A673 (cell line): ENCODE data around the gene ENTR1. TPM values are rescaled to one million over a fixed set of nuclear protein-coding genes. Genes with fewer than 3 reads are reported as not detected.

Experiments used
- BruUV-seq: library from RNA; stranded (reverse); fragments of 400-500 nt; replicated peaks from 2 replicates; lab custom pipeline; 2021; lab: Mats Ljungman, UMichigan
- CTCF ChIA-PET: fragments of 300-600 bp; sonication (Branson Sonifier 250); formaldehyde crosslinking; loops from one replicate; lab custom pipeline; 2022; ENCODE audit warnings: antibody characterized with exemption; lab: Charles Lee
- POLR2A ChIA-PET: fragments of 300-600 bp; sonication (Branson Sonifier 250); formaldehyde crosslinking; loops from one replicate; lab custom pipeline; 2022; ENCODE audit warnings: antibody characterized with exemption; ENCODE audit not compliant: low non-redundant PET; lab: Charles Lee
- DNase-seq: peaks from one replicate; pipeline ENCODE4 v3.0.0-alpha.2; 2015; ENCODE audit warnings: low spot score
- H3K27ac ChIP-seq: fragments of 200-600 bp; sonication (generic); 2 replicates; pipeline ENCODE4 v1.5.1; 2016; ENCODE audit warnings: mixed run types, low read depth, mild to moderate bottlenecking, mixed read lengths, antibody characterized with exemption, low read length; ENCODE audit not compliant: poor library complexity, severe bottlenecking
- H3K27me3 ChIP-seq: fragments of 200-600 bp; sonication (generic); replicated peaks from 2 replicates; pipeline ENCODE4 v1.6.1; 2017; ENCODE audit warnings: mixed run types, low read depth, mild to moderate bottlenecking, mixed read lengths, antibody characterized with exemption, low read length; ENCODE audit not compliant: insufficient read depth, poor library complexity
- H3K36me3 ChIP-seq: fragments of 200-600 bp; sonication (generic); 2 replicates; pipeline ENCODE4 v1.6.1; 2016; ENCODE audit warnings: mixed run types, mild to moderate bottlenecking, mixed read lengths, antibody characterized with exemption, low read length; ENCODE audit not compliant: insufficient read depth, poor library complexity, severe bottlenecking
- H3K4me1 ChIP-seq: fragments of 200-600 bp; sonication (generic); 2 replicates; pipeline ENCODE4 v1.6.1; 2017; ENCODE audit warnings: mixed run types, mild to moderate bottlenecking, mixed read lengths, antibody characterized with exemption, low read length; ENCODE audit not compliant: insufficient read depth, poor library complexity, severe bottlenecking
- H3K4me3 ChIP-seq: fragments of 200-600 bp; sonication (generic); 2 replicates; pipeline ENCODE4 v1.5.1; 2016; ENCODE audit warnings: low read depth, mixed run types, mild to moderate bottlenecking, mixed read lengths, low read length; ENCODE audit not compliant: poor library complexity, severe bottlenecking
- H3K9me3 ChIP-seq: fragments of 200-600 bp; sonication (generic); 2 replicates; pipeline ENCODE4 v1.6.1; 2016; ENCODE audit warnings: mixed run types, low read depth, mild to moderate bottlenecking, mixed read lengths, antibody characterized with exemption, low read length; ENCODE audit not compliant: poor library complexity, severe bottlenecking
- EZH2 ChIP-seq: fragments of 200-600 bp; sonication (generic); IDR thresholded peaks from 2 replicates; pipeline ENCODE4 v1.6.1; 2017; ENCODE audit warnings: borderline replicate concordance, low read depth, mild to moderate bottlenecking, mixed read lengths, antibody characterized with exemption, low read length; ENCODE audit not compliant: poor library complexity, severe bottlenecking
- intact Hi-C: fragments of 100-400 bp; cut with micrococcal nuclease; formaldehyde crosslinking; loops from one replicate; pipeline ENCODE4 v1.10.0; 2022; ENCODE audit not compliant: unreplicated experiment
- total RNA-seq: library from RNA; stranded (reverse); gene quantifications from 2 replicates; pipeline ENCODE4 v1.2.3, GENCODE V29; 2021
- TF ChIP-seq, protein P1 (sequence below): fragments of 300-800, 200-600 bp; sonication (generic); conservative IDR thresholded peaks from 2 replicates; pipeline ENCODE4 v1.5.1; 2017; ENCODE audit warnings: low read depth, mild to moderate bottlenecking, antibody characterized with exemption, low read length, moderate library complexity, mixed read lengths

Gene ENTR1
- total RNA-seq, 1 experiment from 2014 or later = 146 TPM

DNA sequence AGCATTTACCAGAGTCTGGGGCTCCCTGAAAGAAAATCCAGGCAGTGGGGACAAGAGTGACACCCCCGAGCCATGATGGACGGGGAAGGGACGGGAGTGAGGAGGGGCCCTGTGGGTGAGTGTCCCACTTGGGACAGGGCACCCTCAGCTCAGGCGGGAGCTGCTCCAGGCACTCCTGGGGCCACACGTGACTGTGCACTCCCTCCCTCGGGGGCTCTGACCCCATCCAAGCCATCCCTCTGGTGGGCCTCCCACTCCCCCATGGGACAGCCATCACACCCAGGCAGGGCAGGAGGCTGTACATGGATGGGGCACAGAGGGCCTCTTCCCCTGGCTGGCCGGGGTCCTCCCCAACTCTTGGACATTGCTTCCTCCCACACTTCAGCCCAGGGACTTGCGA is 34.0 kb downstream of the ENTR1 start:
- no peak for DNase-seq
- H3K4me3 ChIP-seq = no peak overlapping the region
- POLR2A ChIA-PET = no interaction called here
- H3K36me3 ChIP-seq = peaks cover 23% of the 10 kb centered on the region
- CTCF ChIA-PET = no interaction called here
- TF ChIP-seq EZH2 = no peak
- TF ChIP-seq, protein P1, sequence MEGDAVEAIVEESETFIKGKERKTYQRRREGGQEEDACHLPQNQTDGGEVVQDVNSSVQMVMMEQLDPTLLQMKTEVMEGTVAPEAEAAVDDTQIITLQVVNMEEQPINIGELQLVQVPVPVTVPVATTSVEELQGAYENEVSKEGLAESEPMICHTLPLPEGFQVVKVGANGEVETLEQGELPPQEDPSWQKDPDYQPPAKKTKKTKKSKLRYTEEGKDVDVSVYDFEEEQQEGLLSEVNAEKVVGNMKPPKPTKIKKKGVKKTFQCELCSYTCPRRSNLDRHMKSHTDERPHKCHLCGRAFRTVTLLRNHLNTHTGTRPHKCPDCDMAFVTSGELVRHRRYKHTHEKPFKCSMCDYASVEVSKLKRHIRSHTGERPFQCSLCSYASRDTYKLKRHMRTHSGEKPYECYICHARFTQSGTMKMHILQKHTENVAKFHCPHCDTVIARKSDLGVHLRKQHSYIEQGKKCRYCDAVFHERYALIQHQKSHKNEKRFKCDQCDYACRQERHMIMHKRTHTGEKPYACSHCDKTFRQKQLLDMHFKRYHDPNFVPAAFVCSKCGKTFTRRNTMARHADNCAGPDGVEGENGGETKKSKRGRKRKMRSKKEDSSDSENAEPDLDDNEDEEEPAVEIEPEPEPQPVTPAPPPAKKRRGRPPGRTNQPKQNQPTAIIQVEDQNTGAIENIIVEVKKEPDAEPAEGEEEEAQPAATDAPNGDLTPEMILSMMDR = no peak
- no peaks in the 10 kb centered on the region for H3K4me1 ChIP-seq
- H3K27ac ChIP-seq = no peak overlapping the region
- no TSS peak for BruUV-seq
- no peaks in the 10 kb centered on the region for H3K9me3 ChIP-seq
- intact Hi-C loops = no loop called here
- no peaks in the 10 kb centered on the region for H3K27me3 ChIP-seq

- no TSS peak for BruUV-seq
- DNase-seq = no peak
- POLR2A ChIA-PET = no interaction called here
- H3K36me3 ChIP-seq = peaks cover 10% of the 10 kb centered on the region
- TF ChIP-seq, protein P1 = no peak
- TF ChIP-seq EZH2 = no peak
- no peaks in the 10 kb centered on the region for H3K27me3 ChIP-seq
- H3K27ac ChIP-seq = no peak overlapping the region
- no peak overlapping the region for H3K4me3 ChIP-seq
- intact Hi-C loops = no loop called here
- CTCF ChIA-PET = no interaction called here
- H3K4me1 ChIP-seq = no peaks in the 10 kb centered on the region
- no peaks in the 10 kb centered on the region for H3K9me3 ChIP-seq
Measured at GRCh38 chr9:136375096-136375495, 35.3 kb downstream of the ENTR1 start.

GRCh38 chr9:136374183-136374575 is 36.2 kb downstream of the ENTR1 start:
- H3K27ac ChIP-seq = no peak overlapping the region
- ChIA-PET CTCF (no interaction called here), POLR2A (no interaction called here)
- H3K36me3 ChIP-seq = peaks cover 5% of the 10 kb centered on the region
- H3K4me3 ChIP-seq = no peak overlapping the region
- H3K9me3 ChIP-seq = no peaks in the 10 kb centered on the region
- no peaks in the 10 kb centered on the region for H3K4me1 ChIP-seq
- no peak for DNase-seq
- intact Hi-C loops = no loop called here
- TF ChIP-seq, protein P1 = no peak
- TF ChIP-seq EZH2 = no peak
- BruUV-seq = no TSS peak
- H3K27me3 ChIP-seq = no peaks in the 10 kb centered on the region
